ENCODE results near the gene FBLN2. TPM values are rescaled to one million over a fixed set of nuclear protein-coding genes. Genes with fewer than 3 reads are reported as not detected.

Gene FBLN2
- total and polyA plus RNA-seq, 10 of the 15 experiments (the other 5 are each of a cell fraction or from before 2014, with no cell fraction given): 0.03 to 0.41 (median 0.12) TPM; not detected in 2

DNA sequence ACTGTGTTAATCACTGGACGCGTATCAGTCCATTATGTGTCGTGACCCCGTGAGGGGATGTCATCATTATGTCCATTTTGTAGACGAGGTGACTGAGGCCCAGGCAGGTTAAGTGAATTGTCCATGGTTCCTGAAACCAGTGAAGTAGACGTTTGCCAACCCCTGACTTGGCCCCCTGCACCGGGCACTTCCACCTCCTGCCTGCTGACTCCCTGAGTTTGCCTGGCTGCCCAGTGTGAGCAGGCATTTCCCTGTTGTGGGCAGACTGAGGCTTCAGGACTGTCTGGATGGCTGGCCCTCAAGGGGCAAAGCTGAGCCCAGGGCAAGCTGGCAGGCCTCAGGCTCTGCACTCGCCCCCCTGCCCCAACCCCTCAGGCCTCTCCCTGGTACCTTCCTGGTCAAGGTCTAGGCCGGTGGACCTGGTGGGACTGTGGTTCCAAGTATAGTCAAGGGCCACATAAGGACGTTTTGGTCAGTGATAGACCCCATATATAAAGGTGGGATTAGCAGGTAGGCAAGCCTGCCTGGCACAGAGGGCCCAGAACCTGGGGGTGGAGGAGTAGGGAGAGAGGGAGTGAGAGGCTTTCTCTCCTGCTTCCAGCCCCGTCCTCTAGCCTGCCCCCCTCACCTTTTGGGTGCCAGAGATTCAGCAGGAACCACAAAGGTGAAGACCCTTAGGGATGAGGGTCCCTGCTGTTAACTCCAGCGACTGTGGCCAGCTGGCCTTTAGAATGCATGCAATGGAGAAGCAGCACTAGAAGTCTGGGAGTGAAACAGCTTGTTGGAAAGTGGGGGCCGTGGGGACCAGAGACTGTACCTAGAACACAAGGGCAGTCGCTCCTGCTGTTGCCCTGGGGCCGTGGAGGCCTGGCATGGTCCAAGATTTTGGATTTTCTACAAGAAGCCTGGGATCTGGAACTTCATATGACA lies 34.6 kb downstream of the FBLN2 start:
- Histone ChIP-seq H2AFZ (ENCODE audit: control insufficient read depth, low read depth, low read length) (no peak overlapping the region), H3K4me1 (ENCODE audit: control insufficient read depth, insufficient read depth, low read length) (no peaks in the 10 kb centered on the region), H3K4me3 (no peak overlapping the region), H3K79me2 (ENCODE audit: control insufficient read depth, insufficient read depth, low read length) (no peaks in the 10 kb centered on the region), H3K9me3 (replicated peaks; ENCODE audit: control insufficient read depth, insufficient read depth, low read length) (no peaks in the 10 kb centered on the region), H3K4me2 (ENCODE audit: control insufficient read depth, insufficient read depth) (no peak overlapping the region), H3K27ac (ENCODE audit: control insufficient read depth, insufficient read depth) (no peak overlapping the region), H3K9ac (ENCODE audit: control insufficient read depth, insufficient read depth, low read length) (no peak overlapping the region), H3K27me3 (replicated peaks in 1 of 2; ENCODE audit: control insufficient read depth in 2 of 2, insufficient read depth in 2 of 2, low read length in 1 of 2) (no peaks in the 10 kb centered on the region; a peak in 2 of 4 replicates), H4K20me1 (ENCODE audit: control insufficient read depth, insufficient read depth) (no peaks in the 10 kb centered on the region), H3K36me3 (ENCODE audit: control insufficient read depth in 2 of 2, insufficient read depth in 2 of 2, low read length in 1 of 2) (no peaks in the 10 kb centered on the region)
- ChIA-PET CTCF (interaction anchor here (1.3 kb wide), 1 partner anchor 68 kb away, joined by 5 read pairs; no protein-coding TSS in a partner anchor), POLR2A (no interaction called here), RAD21 (ENCODE audit: unreplicated experiment) (no interaction called here), SMC1A (ENCODE audit: uncharacterized antibody, unreplicated experiment) (no interaction called here)
- in situ Hi-C loops (cut with MboI) (no loop called here), intact Hi-C loops (cut with micrococcal nuclease; ENCODE audit: unreplicated experiment) (no loop called here)
- TF ChIP-seq NR2F1 (conservative IDR thresholded peaks at IDR 0.05) (no peak), FOXM1 (IDR thresholded peaks at IDR 0.05; ENCODE audit: low read depth, low read length) (no peak), FOS (IDR thresholded peaks at IDR 0.05; ENCODE audit: borderline replicate concordance, extremely low read depth, insufficient read length) (no peak), CHD2 (IDR thresholded peaks at IDR 0.05; ENCODE audit: borderline replicate concordance, low read depth, low read length) (no peak), GABPA (IDR thresholded peaks at IDR 0.05; ENCODE audit: low read depth) (no peak), SMARCA5 (IDR thresholded peaks at IDR 0.05) (no peak), CHD4 (IDR thresholded peaks at IDR 0.05) (no peak), NFYB (IDR thresholded peaks at IDR 0.05; ENCODE audit: insufficient read depth, low read depth, low read length) (no peak), NFIC (IDR thresholded peaks at IDR 0.05; ENCODE audit: low read depth, low read length) (no peak)
- TF ChIP-seq, protein P1, sequence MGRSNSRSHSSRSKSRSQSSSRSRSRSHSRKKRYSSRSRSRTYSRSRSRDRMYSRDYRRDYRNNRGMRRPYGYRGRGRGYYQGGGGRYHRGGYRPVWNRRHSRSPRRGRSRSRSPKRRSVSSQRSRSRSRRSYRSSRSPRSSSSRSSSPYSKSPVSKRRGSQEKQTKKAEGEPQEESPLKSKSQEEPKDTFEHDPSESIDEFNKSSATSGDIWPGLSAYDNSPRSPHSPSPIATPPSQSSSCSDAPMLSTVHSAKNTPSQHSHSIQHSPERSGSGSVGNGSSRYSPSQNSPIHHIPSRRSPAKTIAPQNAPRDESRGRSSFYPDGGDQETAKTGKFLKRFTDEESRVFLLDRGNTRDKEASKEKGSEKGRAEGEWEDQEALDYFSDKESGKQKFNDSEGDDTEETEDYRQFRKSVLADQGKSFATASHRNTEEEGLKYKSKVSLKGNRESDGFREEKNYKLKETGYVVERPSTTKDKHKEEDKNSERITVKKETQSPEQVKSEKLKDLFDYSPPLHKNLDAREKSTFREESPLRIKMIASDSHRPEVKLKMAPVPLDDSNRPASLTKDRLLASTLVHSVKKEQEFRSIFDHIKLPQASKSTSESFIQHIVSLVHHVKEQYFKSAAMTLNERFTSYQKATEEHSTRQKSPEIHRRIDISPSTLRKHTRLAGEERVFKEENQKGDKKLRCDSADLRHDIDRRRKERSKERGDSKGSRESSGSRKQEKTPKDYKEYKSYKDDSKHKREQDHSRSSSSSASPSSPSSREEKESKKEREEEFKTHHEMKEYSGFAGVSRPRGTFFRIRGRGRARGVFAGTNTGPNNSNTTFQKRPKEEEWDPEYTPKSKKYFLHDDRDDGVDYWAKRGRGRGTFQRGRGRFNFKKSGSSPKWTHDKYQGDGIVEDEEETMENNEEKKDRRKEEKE (IDR thresholded peaks at IDR 0.05): no peak
- TF ChIP-seq, protein P2, sequence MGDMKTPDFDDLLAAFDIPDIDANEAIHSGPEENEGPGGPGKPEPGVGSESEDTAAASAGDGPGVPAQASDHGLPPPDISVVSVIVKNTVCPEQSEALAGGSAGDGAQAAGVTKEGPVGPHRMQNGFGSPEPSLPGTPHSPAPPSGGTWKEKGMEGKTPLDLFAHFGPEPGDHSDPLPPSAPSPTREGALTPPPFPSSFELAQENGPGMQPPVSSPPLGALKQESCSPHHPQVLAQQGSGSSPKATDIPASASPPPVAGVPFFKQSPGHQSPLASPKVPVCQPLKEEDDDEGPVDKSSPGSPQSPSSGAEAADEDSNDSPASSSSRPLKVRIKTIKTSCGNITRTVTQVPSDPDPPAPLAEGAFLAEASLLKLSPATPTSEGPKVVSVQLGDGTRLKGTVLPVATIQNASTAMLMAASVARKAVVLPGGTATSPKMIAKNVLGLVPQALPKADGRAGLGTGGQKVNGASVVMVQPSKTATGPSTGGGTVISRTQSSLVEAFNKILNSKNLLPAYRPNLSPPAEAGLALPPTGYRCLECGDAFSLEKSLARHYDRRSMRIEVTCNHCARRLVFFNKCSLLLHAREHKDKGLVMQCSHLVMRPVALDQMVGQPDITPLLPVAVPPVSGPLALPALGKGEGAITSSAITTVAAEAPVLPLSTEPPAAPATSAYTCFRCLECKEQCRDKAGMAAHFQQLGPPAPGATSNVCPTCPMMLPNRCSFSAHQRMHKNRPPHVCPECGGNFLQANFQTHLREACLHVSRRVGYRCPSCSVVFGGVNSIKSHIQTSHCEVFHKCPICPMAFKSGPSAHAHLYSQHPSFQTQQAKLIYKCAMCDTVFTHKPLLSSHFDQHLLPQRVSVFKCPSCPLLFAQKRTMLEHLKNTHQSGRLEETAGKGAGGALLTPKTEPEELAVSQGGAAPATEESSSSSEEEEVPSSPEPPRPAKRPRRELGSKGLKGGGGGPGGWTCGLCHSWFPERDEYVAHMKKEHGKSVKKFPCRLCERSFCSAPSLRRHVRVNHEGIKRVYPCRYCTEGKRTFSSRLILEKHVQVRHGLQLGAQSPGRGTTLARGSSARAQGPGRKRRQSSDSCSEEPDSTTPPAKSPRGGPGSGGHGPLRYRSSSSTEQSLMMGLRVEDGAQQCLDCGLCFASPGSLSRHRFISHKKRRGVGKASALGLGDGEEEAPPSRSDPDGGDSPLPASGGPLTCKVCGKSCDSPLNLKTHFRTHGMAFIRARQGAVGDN (IDR thresholded peaks at IDR 0.05): no peak
- WGBS (ENCODE audit: insufficient coverage, insufficient replicate concordance, low lambda C conversion rate, missing lambda C conversion rate): 24% methylated on average over 15 of the region's 15 CpGs
- FAIRE-seq: no peak
- no TSS peak for BruUV-seq (replicated peaks)
- no peak for ATAC-seq
- DNase-seq (ENCODE audit: low read depth, low spot score): no peak

Measured in GM12878 (cell line).